GM12878 (cell line): Measurements from ENCODE around the gene ZNF30. TPM values are rescaled to one million over a fixed set of nuclear protein-coding genes. Genes with fewer than 3 reads are reported as not detected.
"Not testable (repeated sequence)": the region's sequence is repeated elsewhere in the genome, so short reads cannot be mapped to it uniquely, and the experiment has no call there.

Experiments used
- ATAC-seq: fragments of 200-7000 bp; cut with Tn5 transposase; 3 replicates; pipeline ENCODE4 v1.9.1; 2020; ENCODE audit warnings: mild to moderate bottlenecking, moderate library complexity
- BruUV-seq: library from RNA; stranded (reverse); fragments of 400-500 nt; replicated peaks from 2 replicates; lab custom pipeline; 2021; lab: Mats Ljungman, UMichigan
- CTCF ChIA-PET: fragments of 300-600 bp; sonication (Branson Sonifier 250); formaldehyde crosslinking; extraction: SDS; loops from one replicate; lab custom pipeline; 2021; ENCODE audit warnings: inconsistent platforms; lab: Yijun Ruan, JAX
- POLR2A ChIA-PET: fragments of 350-600 bp; formaldehyde crosslinking; extraction: SDS; loops from one replicate; lab custom pipeline; 2021; ENCODE audit warnings: inconsistent platforms; lab: Charles Lee
- RAD21 ChIA-PET: fragments of 300-600 bp; sonication (Branson Sonifier 250); formaldehyde crosslinking; loops from one replicate; lab custom pipeline; 2023; ENCODE audit warnings: antibody characterized with exemption; ENCODE audit not compliant: unreplicated experiment; lab: Charles Lee
- SMC1A ChIA-PET: fragments of 300-600 bp; sonication (Branson Sonifier 250); formaldehyde crosslinking; loops from one replicate; lab custom pipeline; 2023; ENCODE audit not compliant: unreplicated experiment, uncharacterized antibody; lab: Charles Lee
- DNase-seq: peaks from one replicate; pipeline ENCODE4 v3.0.0-alpha.2; 2011; ENCODE audit warnings: low read depth, low spot score
- FAIRE-seq: peaks from 3 replicates; lab custom pipeline; 2011; peaks lifted over from hg19 to GRCh38; lab: Jason Lieb, UNC
- H2AFZ ChIP-seq: 2 replicates; pipeline ENCODE4 v1.6.0; 2011; ENCODE audit warnings: low read depth, low read length, control low read depth; ENCODE audit not compliant: control insufficient read depth
- H3K27ac ChIP-seq: 2 replicates; pipeline ENCODE4 v1.5.1; 2011; ENCODE audit warnings: control low read depth; ENCODE audit not compliant: control insufficient read depth, insufficient read depth
- H3K27me3 ChIP-seq, 2 experiments: replicated peaks in 1 of 2; 2 replicates each; pipeline versions ENCODE4 v1.6.0 to v1.6.1; 2011; ENCODE audit warnings: low read length in 1 of 2; ENCODE audit not compliant: control insufficient read depth in 2 of 2, insufficient read depth in 2 of 2
- H3K36me3 ChIP-seq, 2 experiments: 2 replicates each; pipeline ENCODE4 v1.5.1; 2011; ENCODE audit warnings: low read length in 1 of 2; ENCODE audit not compliant: control insufficient read depth in 2 of 2, insufficient read depth in 2 of 2
- H3K4me1 ChIP-seq: 2 replicates; pipeline ENCODE4 v1.6.1; 2011; ENCODE audit warnings: mild to moderate bottlenecking, low read length, moderate library complexity, mixed read lengths; ENCODE audit not compliant: control insufficient read depth, insufficient read depth
- H3K4me2 ChIP-seq: 2 replicates; pipeline ENCODE4 v1.6.0; 2011; ENCODE audit warnings: control low read depth; ENCODE audit not compliant: control insufficient read depth, insufficient read depth
- H3K4me3 ChIP-seq: fragments of 200-600 bp; sonication (generic); 2 replicates; pipeline ENCODE4 v1.5.1; 2016
- H3K79me2 ChIP-seq: 2 replicates; pipeline ENCODE4 v1.6.0; 2011; ENCODE audit warnings: low read length; ENCODE audit not compliant: control insufficient read depth, insufficient read depth
- H3K9ac ChIP-seq: 2 replicates; pipeline ENCODE4 v1.8.0; 2011; ENCODE audit warnings: low read length, control low read depth, mixed read lengths; ENCODE audit not compliant: control insufficient read depth, insufficient read depth
- H3K9me3 ChIP-seq: replicated peaks from 3 replicates; pipeline ENCODE4 v1.5.1; 2011; ENCODE audit warnings: mild to moderate bottlenecking, low read length; ENCODE audit not compliant: control insufficient read depth, insufficient read depth
- H4K20me1 ChIP-seq: 2 replicates; pipeline ENCODE4 v1.6.0; 2011; ENCODE audit not compliant: control insufficient read depth, insufficient read depth
- CBFB ChIP-seq: IDR thresholded peaks from 2 replicates; pipeline ENCODE4 v1.6.1; 2016; ENCODE audit warnings: antibody characterized with exemption, low read depth
- EED ChIP-seq: sonication (generic); IDR thresholded peaks from 2 replicates; pipeline ENCODE4 v1.6.1; 2016; ENCODE audit warnings: antibody characterized with exemption, low read depth
- ELK1 ChIP-seq: IDR thresholded peaks from 2 replicates; pipeline ENCODE4 v1.6.1; 2012; ENCODE audit warnings: low read depth, low read length, improper control_type of control experiment
- MAX ChIP-seq: IDR thresholded peaks from 2 replicates; pipeline ENCODE4 v1.6.1; 2012; ENCODE audit warnings: low read depth, low read length, improper control_type of control experiment
- POLR2A ChIP-seq: IDR thresholded peaks from 2 replicates; pipeline ENCODE4 v1.6.1; 2011; ENCODE audit warnings: low read depth, mild to moderate bottlenecking, low read length
- SMAD1 ChIP-seq: fragments of 450-650 bp; IDR thresholded peaks from 2 replicates; pipeline ENCODE4 v1.6.1; 2018; ENCODE audit warnings: mild to moderate bottlenecking, low read depth; ENCODE audit not compliant: partially characterized antibody
- WGBS: methylation state at CpG from one replicate; pipeline ENCODE4 v1.1.6; 2016; ENCODE audit warnings: low lambda C conversion rate; ENCODE audit not compliant: insufficient replicate concordance, insufficient coverage; ENCODE audit errors: missing lambda C conversion rate; 5-methylcytosine and 5-hydroxymethylcytosine counted together
- in situ Hi-C: fragments of 300-500 bp; cut with MboI; formaldehyde crosslinking; loops from 9 replicates; pipeline ENCODE4 v1.14.3; 2018; ENCODE audit warnings: mixed read lengths
- intact Hi-C: fragments of 100-400 bp; cut with micrococcal nuclease; formaldehyde crosslinking; loops from one replicate; pipeline ENCODE4 v1.14.2; 2022; ENCODE audit not compliant: unreplicated experiment
- polyA plus RNA-seq, 11 experiments: library from polyadenylated mRNA; depleted of rRNA in 4 of 11; unstranded in 6 of 11; stranded (reverse) in 5 of 11; fragments of >200 nt; fragmentation: Nextera tagmentation in 4 of 11; fragmentation: Illumina TruSeq in 1 of 11; extraction: Ambion mirVana in 4 of 11; extraction: Trizol in 1 of 11; gene quantifications; 1 replicate in 1 of 11; 2 replicates in 10 of 11; pipeline versions ENCODE4 v1.2.1 to v1.2.3, GENCODE V29; 2011 to 2016; ENCODE audit warnings: inconsistent platforms in 2 of 11, missing spikeins in 2 of 11, low read depth in 1 of 11
- total RNA-seq, 4 experiments: library from RNA; depleted of rRNA in 3 of 4; stranded (reverse); fragments of >200 nt in 3 of 4; fragmentation: Illumina TruSeq in 1 of 4; extraction: Trizol in 1 of 4; gene quantifications; 2 replicates each; pipeline versions ENCODE4 v1.2.1 to v1.2.3, GENCODE V29; 2013 to 2021

Gene ZNF30
- total and polyA plus RNA-seq, 10 of the 15 experiments (the other 5 are each of a cell fraction or from before 2014, with no cell fraction given), result 0.85 to 2.3 (median 1.3) TPM

- POLR2A ChIA-PET, result interaction anchor here (0.6 to 1.8 kb wide), 2 partner anchors 21 to 349 kb away, joined by 3 to 5 read pairs; no protein-coding TSS in a partner anchor
- Histone ChIP-seq H3K9me3 (peaks cover 4% of the 10 kb centered on the region; the same call in 1 of the 3 replicates), H3K9ac (no peak overlapping the region), H4K20me1 (no peaks in the 10 kb centered on the region), H3K27ac (no peak overlapping the region), H2AFZ (no peak overlapping the region), H3K4me1 (no peaks in the 10 kb centered on the region), H3K79me2 (peaks cover 5% of the 10 kb centered on the region), H3K27me3 (no peaks in the 10 kb centered on the region), H3K4me2 (no peak overlapping the region), H3K4me3 (no peak overlapping the region), H3K36me3 (no peaks in the 10 kb centered on the region)
- DNase-seq (no peak), ATAC-seq (no peak), FAIRE-seq (no peak)
- SMC1A ChIA-PET, result interaction anchor here (0.9 kb wide), 1 partner anchor 11 kb away, joined by 3 read pairs; no protein-coding TSS in a partner anchor
- intact Hi-C loops, result no loop called here
- CTCF ChIA-PET, result interaction anchor here (1.0 to 1.2 kb wide), 3 partner anchors 22 to 77 kb away, joined by 3 to 4 read pairs (median 3); no protein-coding TSS in a partner anchor
- TF ChIP-seq POLR2A (no peak), MAX (no peak), ELK1 (no peak), CBFB (no peak), EED (no peak)
- no TSS peak for BruUV-seq
- RAD21 ChIA-PET, result interaction anchor here (1.9 kb wide), 1 partner anchor 22 kb away, joined by 7 read pairs; no protein-coding TSS in a partner anchor
- 29% methylated on average over 6 of the region's 6 CpGs for WGBS
- in situ Hi-C loops, result loop anchor here (25.0 kb wide), 1 partner anchor 1395 kb away; no protein-coding TSS in a partner anchor
Observed at GRCh38 chr19:34967551-34967950, 40.8 kb downstream of the ZNF30 start.

- RAD21 ChIA-PET, result no interaction called here
- Histone ChIP-seq H3K9ac (no peak overlapping the region), H3K4me2 (no peak overlapping the region), H3K27ac (no peak overlapping the region), H3K79me2 (no peaks in the 10 kb centered on the region), H3K4me1 (peaks cover 8% of the 10 kb centered on the region), H2AFZ (no peak overlapping the region), H4K20me1 (no peaks in the 10 kb centered on the region), H3K36me3 (no peaks in the 10 kb centered on the region), H3K27me3 (no peaks in the 10 kb centered on the region), H3K9me3 (peaks cover 4% of the 10 kb centered on the region; the same call in 1 of the 3 replicates), H3K4me3 (no peak overlapping the region)
- in situ Hi-C loops, result loop anchor here (25.0 kb wide), 1 partner anchor 1393 kb away; no protein-coding TSS in a partner anchor
- CTCF ChIA-PET, result no interaction called here
- ATAC-seq (no peak), DNase-seq (no peak), FAIRE-seq (no peak)
- SMC1A ChIA-PET, result no interaction called here
- WGBS, result 59% methylated on average over 6 of the region's 6 CpGs
- no peak for TF ChIP-seq SMAD1
- BruUV-seq, result no TSS peak
- intact Hi-C loops, result loop anchor here (10.0 kb wide), 1 partner anchor 165 kb away; the partner anchor contains the start of genes FXYD1 and LGI4
- POLR2A ChIA-PET, result no interaction called here
Observed at GRCh38 chr19:34969721-34970120, 43.0 kb downstream of the ZNF30 start.

- RAD21 ChIA-PET, POLR2A ChIA-PET, ATAC-seq, BruUV-seq, FAIRE-seq, SMC1A ChIA-PET, DNase-seq, H3K4me3 ChIP-seq, H3K4me2 ChIP-seq, H2AFZ ChIP-seq, H3K27ac ChIP-seq, H3K9ac ChIP-seq, H4K20me1 ChIP-seq, H3K79me2 ChIP-seq, H3K36me3 ChIP-seq, H3K4me1 ChIP-seq, H3K27me3 ChIP-seq, H3K9me3 ChIP-seq: not testable (repeated sequence)
- intact Hi-C loops, result loop anchor here (10.0 kb wide), 1 partner anchor 165 kb away; the partner anchor contains the start of genes FXYD1 and LGI4
- CTCF ChIA-PET, result interaction anchor here (4.1 kb wide), 1 partner anchor 20 kb away, joined by 26 read pairs; no protein-coding TSS in a partner anchor
- WGBS, result 52% methylated on average over 12 of the region's 12 CpGs
- in situ Hi-C loops, result loop anchor here (25.0 kb wide), 1 partner anchor 1392 kb away; no protein-coding TSS in a partner anchor
Observed at GRCh38 chr19:34970185-34970780, 43.6 kb downstream of the ZNF30 start.
